Coronary artery (tissue), 2 donors: ENCODE data around the gene IL2RA.

ENCODE experiments used
- DNase-seq: peaks from one replicate; pipeline ENCODE4 v3.0.0-alpha.2; 2017; ENCODE audit warnings: low spot score
- H3K27ac ChIP-seq, 2 donors: fragments of 200-600 bp; sonication (generic); one replicate each; pipeline ENCODE4 v1.5.1; 2016 to 2019
- H3K4me3 ChIP-seq: fragments of 200-600 bp; sonication (generic); 2 replicates; pipeline ENCODE4 v1.5.1; 2016; ENCODE audit warnings: mild to moderate bottlenecking, moderate library complexity
- CTCF ChIP-seq: fragments of 200-600 bp; sonication (generic); IDR thresholded peaks from one replicate; pipeline ENCODE4 v1.5.1; 2019; ENCODE audit warnings: antibody characterized with exemption

Gene IL2RA

GRCh38 chr10:5971315-5971832 lies 90.8 kb downstream of the IL2RA start:
- no peak for TF ChIP-seq CTCF
- H3K27ac ChIP-seq, result peak overlapping the region; percentile 40 to 53
- no peak for DNase-seq

GRCh38 chr10:5970527-5970926 lies 91.6 kb downstream of the IL2RA start:
- H3K27ac ChIP-seq, result peak overlapping the region in 1 of 2 donors; percentile 53
- TF ChIP-seq CTCF, result no peak

More at GRCh38 chr10:5971315-5971832, 90.8 kb downstream of the IL2RA start:
- no peak overlapping the region for H3K4me3 ChIP-seq

GRCh38 chr10:5970066-5970465 lies 92.1 kb downstream of the IL2RA start:
- DNase-seq, result no peak
- no peak for TF ChIP-seq CTCF
- no peak overlapping the region for H3K27ac ChIP-seq
- H3K4me3 ChIP-seq, result no peak overlapping the region

More at GRCh38 chr10:5970527-5970926, 91.6 kb downstream of the IL2RA start:
- DNase-seq, result no peak
- no peak overlapping the region for H3K4me3 ChIP-seq

GRCh38 chr10:5968681-5969453 lies 93.3 kb downstream of the IL2RA start:
- DNase-seq, result no peak
- Histone ChIP-seq H3K27ac (no peak overlapping the region), H3K4me3 (no peak overlapping the region)
- no peak for TF ChIP-seq CTCF

GRCh38 chr10:5968037-5968680 lies 94.0 kb downstream of the IL2RA start:
- no peak for TF ChIP-seq CTCF
- Histone ChIP-seq H3K27ac (no peak overlapping the region), H3K4me3 (no peak overlapping the region)
- DNase-seq, result no peak

GRCh38 chr10:5965266-5965665 lies 96.9 kb downstream of the IL2RA start:
- Histone ChIP-seq H3K4me3 (no peak overlapping the region), H3K27ac (no peak overlapping the region)
- no peak for DNase-seq
- TF ChIP-seq CTCF, result no peak
